ENCODE measurements around the gene RYR3. TPM values are rescaled to one million over a fixed set of nuclear protein-coding genes. Genes with fewer than 3 reads are reported as not detected.

The RYR3 gene
- total RNA-seq, 1 donor from 2014 or later: 2.2 TPM

- DNase-seq (ENCODE audit: extremely low spot score, unreplicated experiment): no peak
- no peaks in the 10 kb centered on the region for H3K36me3 Mint-ChIP-seq
- H3K27ac Mint-ChIP-seq: no peak overlapping the region
- TF ChIP-seq, protein P1, sequence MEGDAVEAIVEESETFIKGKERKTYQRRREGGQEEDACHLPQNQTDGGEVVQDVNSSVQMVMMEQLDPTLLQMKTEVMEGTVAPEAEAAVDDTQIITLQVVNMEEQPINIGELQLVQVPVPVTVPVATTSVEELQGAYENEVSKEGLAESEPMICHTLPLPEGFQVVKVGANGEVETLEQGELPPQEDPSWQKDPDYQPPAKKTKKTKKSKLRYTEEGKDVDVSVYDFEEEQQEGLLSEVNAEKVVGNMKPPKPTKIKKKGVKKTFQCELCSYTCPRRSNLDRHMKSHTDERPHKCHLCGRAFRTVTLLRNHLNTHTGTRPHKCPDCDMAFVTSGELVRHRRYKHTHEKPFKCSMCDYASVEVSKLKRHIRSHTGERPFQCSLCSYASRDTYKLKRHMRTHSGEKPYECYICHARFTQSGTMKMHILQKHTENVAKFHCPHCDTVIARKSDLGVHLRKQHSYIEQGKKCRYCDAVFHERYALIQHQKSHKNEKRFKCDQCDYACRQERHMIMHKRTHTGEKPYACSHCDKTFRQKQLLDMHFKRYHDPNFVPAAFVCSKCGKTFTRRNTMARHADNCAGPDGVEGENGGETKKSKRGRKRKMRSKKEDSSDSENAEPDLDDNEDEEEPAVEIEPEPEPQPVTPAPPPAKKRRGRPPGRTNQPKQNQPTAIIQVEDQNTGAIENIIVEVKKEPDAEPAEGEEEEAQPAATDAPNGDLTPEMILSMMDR (conservative IDR thresholded peaks at IDR 0.05): no peak
- H3K4me3 Mint-ChIP-seq: no peak overlapping the region
- H3K4me1 Mint-ChIP-seq (ENCODE audit: unreplicated experiment): peaks cover 15% of the 10 kb centered on the region
- peaks cover 7% of the 10 kb centered on the region for H3K27me3 Mint-ChIP-seq
- H3K9me3 Mint-ChIP-seq: no peaks in the 10 kb centered on the region
These were observed 424.4 kb downstream of the RYR3 start for GRCh38 chr15:33735143-33735542.

DNA sequence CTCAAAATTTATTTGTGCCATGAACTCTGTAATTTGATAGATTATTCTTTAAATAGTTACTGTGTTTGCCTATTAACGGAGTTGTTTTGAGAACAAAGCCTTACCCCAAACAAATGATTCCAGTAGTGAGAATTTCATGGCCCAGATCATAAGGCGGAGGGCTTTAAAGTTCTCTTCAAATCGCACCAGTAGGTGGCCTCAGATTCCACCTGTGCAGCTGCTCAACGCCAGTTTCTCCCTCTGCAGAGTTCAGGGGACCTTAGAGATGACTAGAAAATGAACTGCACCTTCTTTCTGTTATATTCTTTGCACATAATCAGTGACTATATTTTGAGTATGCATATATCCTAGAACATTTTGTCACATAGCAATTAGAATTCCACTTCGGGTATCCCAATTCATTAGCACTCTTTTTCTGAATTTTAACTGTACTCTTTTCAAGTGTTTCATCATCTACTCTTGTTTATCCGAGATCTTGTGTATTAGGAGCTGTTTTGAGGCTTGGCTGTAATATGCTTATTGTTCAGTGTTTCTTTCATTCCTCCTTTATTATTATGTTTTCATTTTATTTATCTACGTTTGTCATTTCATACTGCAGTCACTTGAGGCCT is 425.0 kb downstream of the RYR3 start:
- Mint-ChIP-seq H3K4me1 (ENCODE audit: unreplicated experiment) (peaks cover 15% of the 10 kb centered on the region), H3K27ac (no peak overlapping the region), H3K4me3 (no peak overlapping the region), H3K27me3 (peaks cover 9% of the 10 kb centered on the region), H3K9me3 (no peaks in the 10 kb centered on the region), H3K36me3 (no peaks in the 10 kb centered on the region)
- no peak for DNase-seq (ENCODE audit: extremely low spot score, unreplicated experiment)
- TF ChIP-seq, protein P1 (conservative IDR thresholded peaks at IDR 0.05): peak; percentile 77

- Mint-ChIP-seq H3K4me1 (ENCODE audit: unreplicated experiment) (peaks cover 24% of the 10 kb centered on the region), H3K9me3 (no peaks in the 10 kb centered on the region), H3K27me3 (peaks cover 10% of the 10 kb centered on the region), H3K27ac (no peak overlapping the region), H3K36me3 (no peaks in the 10 kb centered on the region), H3K4me3 (peak overlapping the region; percentile 62)
- DNase-seq (ENCODE audit: extremely low spot score, unreplicated experiment): no peak
- TF ChIP-seq, protein P1 (conservative IDR thresholded peaks at IDR 0.05): peak; percentile 86
These were observed 427.2 kb downstream of the RYR3 start for GRCh38 chr15:33737687-33738601.

GRCh38 chr15:33738941-33739664 is 428.3 kb downstream of the RYR3 start:
- Mint-ChIP-seq H3K9me3 (no peaks in the 10 kb centered on the region), H3K4me1 (ENCODE audit: unreplicated experiment) (peaks cover 24% of the 10 kb centered on the region), H3K27me3 (peaks cover 9% of the 10 kb centered on the region), H3K27ac (no peak overlapping the region), H3K36me3 (no peaks in the 10 kb centered on the region), H3K4me3 (no peak overlapping the region)
- no peak for DNase-seq (ENCODE audit: extremely low spot score, unreplicated experiment)
- TF ChIP-seq, protein P1 (conservative IDR thresholded peaks at IDR 0.05): no peak

- peaks cover 22% of the 10 kb centered on the region for H3K4me1 Mint-ChIP-seq (ENCODE audit: unreplicated experiment)
- TF ChIP-seq, protein P1 (conservative IDR thresholded peaks at IDR 0.05): no peak
- no peak for DNase-seq (ENCODE audit: extremely low spot score, unreplicated experiment)
- no peaks in the 10 kb centered on the region for H3K9me3 Mint-ChIP-seq
- H3K36me3 Mint-ChIP-seq: no peaks in the 10 kb centered on the region
- H3K4me3 Mint-ChIP-seq: no peak overlapping the region
- no peak overlapping the region for H3K27ac Mint-ChIP-seq
- H3K27me3 Mint-ChIP-seq: peaks cover 10% of the 10 kb centered on the region
These were observed 431.5 kb downstream of the RYR3 start for GRCh38 chr15:33742306-33742705.

All from type B pancreatic cell (in vitro differentiated cells).